HFF-Myc (cell line): ENCODE results near the gene OXGR1.

Experiments used
- DNase-seq: peaks from one replicate; pipeline ENCODE4 v3.0.0-alpha.2; 2011; ENCODE audit warnings: low read depth; ENCODE audit errors: extremely low read depth
- H3K4me3 ChIP-seq: replicated peaks from 2 replicates; pipeline ENCODE4 v1.5.1; 2011; ENCODE audit warnings: low read depth, mild to moderate bottlenecking, control low read depth, low read length
- CTCF ChIP-seq: IDR thresholded peaks from 2 replicates; pipeline ENCODE4 v1.5.1; 2012; ENCODE audit warnings: mild to moderate bottlenecking, low read depth, low read length, control low read depth; ENCODE audit errors: missing control alignments

The OXGR1 gene

DNA sequence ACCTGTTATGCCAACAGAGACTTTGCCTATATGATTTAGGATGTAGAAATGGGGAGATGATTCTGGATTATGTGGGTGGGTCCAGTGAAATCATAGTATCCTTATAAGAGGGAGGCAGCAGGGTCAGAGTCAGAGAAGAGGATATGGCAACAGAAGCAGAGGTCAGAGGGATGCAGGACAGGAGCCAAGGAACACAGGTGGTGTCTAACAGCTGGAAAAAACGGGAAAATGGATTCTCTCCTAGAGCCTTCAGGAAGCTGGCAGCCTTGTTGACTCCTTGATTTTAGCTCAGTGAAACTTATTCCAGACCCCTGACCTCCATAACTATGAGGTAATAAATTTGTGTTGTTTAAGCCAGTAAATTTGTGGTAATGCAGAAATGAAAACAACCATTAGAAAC, 28.8 kb upstream of the OXGR1 start:
- TF ChIP-seq CTCF: no peak
- no peak overlapping the region for H3K4me3 ChIP-seq
- DNase-seq: no peak

- TF ChIP-seq CTCF: no peak
- DNase-seq: no peak
- H3K4me3 ChIP-seq: no peak overlapping the region
Observed at GRCh38 chr13:97021241-97021640, 27.0 kb upstream of the OXGR1 start.

DNA sequence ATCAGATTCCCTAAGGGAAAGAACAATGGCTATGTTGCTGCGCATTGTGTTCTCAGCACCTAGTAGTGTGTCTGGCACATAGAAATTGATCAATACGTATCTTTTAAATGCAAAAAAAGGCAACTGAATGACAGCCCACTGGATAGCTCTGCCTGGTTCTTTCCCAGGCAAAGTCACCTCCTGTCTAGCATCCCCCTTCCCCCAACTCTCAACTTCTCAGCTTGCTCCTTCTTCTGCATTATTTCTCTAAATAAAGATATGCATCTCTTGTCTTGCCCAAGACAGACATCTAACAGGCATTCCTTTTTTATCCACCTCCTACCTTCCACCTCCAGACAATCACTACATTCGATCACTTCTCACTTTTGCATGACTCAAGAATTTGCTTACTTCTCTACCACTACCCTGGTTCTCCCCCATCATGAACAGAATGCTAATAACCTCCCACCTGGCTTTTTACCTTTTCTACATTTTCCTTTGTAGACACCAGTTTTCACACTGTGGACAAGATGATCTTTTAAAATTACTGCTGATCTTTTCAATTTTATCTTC, 26.5 kb upstream of the OXGR1 start:
- no peak for DNase-seq
- H3K4me3 ChIP-seq: no peak overlapping the region
- no peak for TF ChIP-seq CTCF

- DNase-seq: no peak
- TF ChIP-seq CTCF: no peak
- H3K4me3 ChIP-seq: no peak overlapping the region
Observed at GRCh38 chr13:97020194-97020593, 25.9 kb upstream of the OXGR1 start.

GRCh38 chr13:97019236-97019635, 25.0 kb upstream of the OXGR1 start:
- no peak for DNase-seq
- TF ChIP-seq CTCF: no peak
- H3K4me3 ChIP-seq: no peak overlapping the region

DNA sequence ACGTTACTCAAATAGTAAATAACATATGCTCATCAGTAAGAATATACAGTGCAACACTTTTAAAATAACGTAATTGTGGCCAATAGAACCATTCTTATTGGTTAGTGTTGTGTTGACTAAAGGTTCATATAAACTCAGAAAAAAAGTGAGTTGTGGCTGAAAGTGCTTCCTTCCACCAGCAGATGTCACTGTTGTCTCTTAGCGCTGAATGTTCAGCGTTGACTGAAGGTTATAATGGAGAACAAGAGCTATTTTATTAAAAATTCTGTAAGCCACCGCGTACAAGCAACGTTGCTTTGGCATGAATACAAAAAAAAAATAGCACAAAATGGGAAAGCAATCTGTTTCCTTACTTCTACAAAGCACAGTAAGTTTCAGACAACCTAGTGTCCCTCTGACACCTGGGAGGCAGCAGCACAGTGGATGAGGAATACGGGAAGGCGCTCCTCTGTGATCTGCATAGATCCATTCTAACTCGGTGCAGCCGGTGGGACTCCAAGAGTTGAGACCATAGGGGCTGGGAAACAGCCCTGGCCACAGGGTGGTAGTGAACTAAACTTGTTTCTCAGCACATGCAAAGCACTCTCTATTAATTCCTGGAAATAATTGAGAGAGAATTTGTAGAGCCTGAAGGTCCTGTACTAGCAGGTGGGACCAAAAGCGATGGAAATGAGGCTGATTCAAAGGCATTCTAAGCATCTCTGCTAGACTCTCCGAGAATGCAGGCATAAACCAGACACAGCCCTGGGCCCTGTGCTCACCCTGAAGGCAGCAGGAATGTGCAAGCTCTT, 23.9 kb upstream of the OXGR1 start:
- H3K4me3 ChIP-seq: no peak overlapping the region
- peak; percentile 26 for DNase-seq
- peak; percentile 85 for TF ChIP-seq CTCF
